Naive thymus-derived CD4-positive, alpha-beta T cell (primary cell): Measurements from ENCODE around the gene HIF3A. TPM values are rescaled to one million over a fixed set of nuclear protein-coding genes. Genes with fewer than 3 reads are reported as not detected.

Experiments used
- ATAC-seq: fragments of 150-1000 bp; cut with Tn5 transposase; 2 replicates; pipeline ENCODE4 v1.10.0; 2021; ENCODE audit warnings: mild to moderate bottlenecking, moderate library complexity
- CTCF ChIA-PET: fragments of 350-600 bp; sonication (Branson Sonifier 250); formaldehyde crosslinking; loops from one replicate; lab custom pipeline; 2021; ENCODE audit warnings: antibody characterized with exemption; lab: Charles Lee
- POLR2A ChIA-PET: fragments of 350-600 bp; sonication (Branson Sonifier 250); formaldehyde crosslinking; loops from one replicate; lab custom pipeline; 2021; ENCODE audit warnings: antibody characterized with exemption, inconsistent platforms; lab: Charles Lee
- DNase-seq, 9 donors: peaks; one replicate each; pipeline versions ENCODE4 v3.0.0 to v3.0.0-alpha.2; 2020 to 2022; ENCODE audit warnings: mixed read lengths in 1 of 9
- H3K27ac ChIP-seq: one replicate; pipeline ENCODE4 v1.7.0; 2013; ENCODE audit warnings: mild to moderate bottlenecking, low read depth, low read length, moderate library complexity
- H3K27me3 ChIP-seq, 2 donors: one replicate each; pipeline ENCODE4 v1.7.0; 2013; ENCODE audit warnings: low read length in 2 of 2, mild to moderate bottlenecking in 2 of 2, moderate library complexity in 2 of 2; ENCODE audit not compliant: control insufficient read depth in 2 of 2, insufficient read depth in 2 of 2
- H3K36me3 ChIP-seq, 3 experiments: 1 replicate in 2 of 3; 2 replicates in 1 of 3; pipeline ENCODE4 v1.7.0; 2013; ENCODE audit warnings: low read length in 3 of 3, mild to moderate bottlenecking in 3 of 3, moderate library complexity in 1 of 3; ENCODE audit not compliant: insufficient read depth in 3 of 3, control insufficient read depth in 2 of 3
- H3K4me1 ChIP-seq, 2 donors: one replicate each; pipeline ENCODE4 v1.7.0; 2013; ENCODE audit warnings: low read length in 2 of 2, mild to moderate bottlenecking in 2 of 2, moderate library complexity in 1 of 2; ENCODE audit not compliant: control insufficient read depth in 2 of 2, insufficient read depth in 2 of 2
- H3K4me3 ChIP-seq: 2 replicates; pipeline ENCODE4 v1.7.0; 2013; ENCODE audit warnings: mild to moderate bottlenecking, low read length
- H3K9me3 ChIP-seq, 3 experiments: 1 replicate in 2 of 3; 2 replicates in 1 of 3; pipeline ENCODE4 v1.7.0; 2013; ENCODE audit warnings: low read length in 3 of 3; ENCODE audit not compliant: control insufficient read depth in 2 of 3
- H3K27ac Mint-ChIP-seq, 9 donors: one replicate each; pipeline ENCODE4 v1.8.0; 2020 to 2022; ENCODE audit warnings: mixed read lengths in 9 of 9, mild to moderate bottlenecking in 8 of 9, moderate library complexity in 5 of 9, inconsistent platforms in 2 of 9
- H3K27me3 Mint-ChIP-seq, 5 donors: one replicate each; pipeline ENCODE4 v1.8.0; 2021 to 2022; ENCODE audit warnings: mixed read lengths in 5 of 5, mild to moderate bottlenecking in 1 of 5
- H3K36me3 Mint-ChIP-seq, 5 donors: one replicate each; pipeline ENCODE4 v1.8.0; 2020 to 2022; ENCODE audit warnings: mixed read lengths in 5 of 5, mild to moderate bottlenecking in 3 of 5, inconsistent platforms in 1 of 5
- H3K4me1 Mint-ChIP-seq, 7 donors: one replicate each; pipeline ENCODE4 v1.8.0; 2020 to 2022; ENCODE audit warnings: mixed read lengths in 7 of 7, mild to moderate bottlenecking in 3 of 7, inconsistent platforms in 1 of 7
- H3K4me3 Mint-ChIP-seq, 10 donors: one replicate each; pipeline ENCODE4 v1.8.0; 2020 to 2022; ENCODE audit warnings: mild to moderate bottlenecking in 10 of 10, mixed read lengths in 10 of 10, moderate library complexity in 6 of 10, inconsistent platforms in 2 of 10
- H3K9me3 Mint-ChIP-seq, 11 donors: one replicate each; pipeline ENCODE4 v1.8.0; 2020 to 2022; ENCODE audit warnings: mixed read lengths in 11 of 11, mild to moderate bottlenecking in 4 of 11, inconsistent platforms in 1 of 11, moderate library complexity in 1 of 11
- intact Hi-C, 2 donors: fragments of 100-400 bp; cut with micrococcal nuclease; formaldehyde crosslinking; loops; one replicate each; pipeline ENCODE4 v1.15.1; 2023
- polyA plus RNA-seq, 2 donors: library from polyadenylated mRNA; unstranded; fragments of 300-500 nt; fragmentation: Illumina TruSeq; gene quantifications; one replicate each; pipeline ENCODE4 v1.2.3, GENCODE V29; 2021
- total RNA-seq, 6 experiments: library from RNA in 5 of 6; stranded (reverse) in 5 of 6; gene quantifications; 1 replicate in 5 of 6; 2 replicates in 1 of 6; pipeline ENCODE4 v1.2.3 and lab custom pipeline; 2021 to 2026

HIF3A gene
- total and polyA plus RNA-seq, 7 experiments from 2014 or later, result not detected

GRCh38 chr19:46298479-46299003, 1.7 kb downstream of the HIF3A start:
- CTCF ChIA-PET, result no interaction called here
- no peaks in the 10 kb centered on the region for H3K27me3 ChIP-seq
- Mint-ChIP-seq H3K4me3 (no peak overlapping the region), H3K36me3 (peaks cover 0 to 5% (median 0%) of the 10 kb centered on the region in 5 donors), H3K4me1 (peaks cover 0 to 9% (median 0%) of the 10 kb centered on the region in 7 donors), H3K27me3 (peaks cover 22 to 39% (median 32%) of the 10 kb centered on the region in 5 donors), H3K9me3 (peaks cover 0 to 7% (median 0%) of the 10 kb centered on the region in 11 donors), H3K27ac (no peak overlapping the region)
- DNase-seq (no peak), ATAC-seq (no peak)
- no peak overlapping the region for H3K27ac ChIP-seq
- H3K4me1 ChIP-seq, result peaks cover 0 to 3% of the 10 kb centered on the region in 2 donors
- H3K9me3 ChIP-seq, result no peaks in the 10 kb centered on the region
- POLR2A ChIA-PET, result no interaction called here
- H3K36me3 ChIP-seq, result no peaks in the 10 kb centered on the region
- intact Hi-C loops, result no loop called here
- H3K4me3 ChIP-seq, result no peak overlapping the region

GRCh38 chr19:46299004-46299509, 2.2 kb downstream of the HIF3A start:
- Mint-ChIP-seq H3K36me3 (peaks cover 0 to 5% (median 0%) of the 10 kb centered on the region in 5 donors), H3K27ac (no peak overlapping the region), H3K4me3 (no peak overlapping the region), H3K4me1 (peaks cover 0 to 9% (median 0%) of the 10 kb centered on the region in 7 donors), H3K27me3 (peaks cover 21 to 38% (median 32%) of the 10 kb centered on the region in 5 donors), H3K9me3 (peaks cover 0 to 7% (median 0%) of the 10 kb centered on the region in 11 donors)
- POLR2A ChIA-PET, result no interaction called here
- intact Hi-C loops, result no loop called here
- ATAC-seq, result no peak
- CTCF ChIA-PET, result interaction anchor here (0.6 kb wide), 1 partner anchor 97 kb away, joined by 3 read pairs; no protein-coding TSS in a partner anchor
- H3K4me1 ChIP-seq, result peaks cover 0 to 3% of the 10 kb centered on the region in 2 donors
- H3K27me3 ChIP-seq, result no peaks in the 10 kb centered on the region
- H3K9me3 ChIP-seq, result no peaks in the 10 kb centered on the region
- no peak overlapping the region for H3K27ac ChIP-seq
- H3K4me3 ChIP-seq, result no peak overlapping the region
- no peak for DNase-seq
- no peaks in the 10 kb centered on the region for H3K36me3 ChIP-seq

GRCh38 chr19:46299695-46300094, 2.9 kb downstream of the HIF3A start:
- ATAC-seq (no peak), DNase-seq (no peak)
- ChIA-PET POLR2A (no interaction called here), CTCF (interaction anchor here (0.6 kb wide), 1 partner anchor 96 kb away, joined by 3 read pairs; no protein-coding TSS in a partner anchor)
- Mint-ChIP-seq H3K27ac (no peak overlapping the region), H3K27me3 (peaks cover 15 to 31% (median 25%) of the 10 kb centered on the region in 5 donors), H3K4me3 (no peak overlapping the region), H3K4me1 (peaks cover 0 to 9% (median 0%) of the 10 kb centered on the region in 7 donors), H3K9me3 (peaks cover 0 to 6% (median 0%) of the 10 kb centered on the region in 11 donors), H3K36me3 (peaks cover 0 to 5% (median 0%) of the 10 kb centered on the region in 5 donors)
- intact Hi-C loops, result no loop called here
- Histone ChIP-seq H3K4me1 (peaks cover 0 to 3% of the 10 kb centered on the region in 2 donors), H3K27ac (no peak overlapping the region), H3K9me3 (no peaks in the 10 kb centered on the region), H3K4me3 (no peak overlapping the region), H3K27me3 (no peaks in the 10 kb centered on the region), H3K36me3 (no peaks in the 10 kb centered on the region)

DNA sequence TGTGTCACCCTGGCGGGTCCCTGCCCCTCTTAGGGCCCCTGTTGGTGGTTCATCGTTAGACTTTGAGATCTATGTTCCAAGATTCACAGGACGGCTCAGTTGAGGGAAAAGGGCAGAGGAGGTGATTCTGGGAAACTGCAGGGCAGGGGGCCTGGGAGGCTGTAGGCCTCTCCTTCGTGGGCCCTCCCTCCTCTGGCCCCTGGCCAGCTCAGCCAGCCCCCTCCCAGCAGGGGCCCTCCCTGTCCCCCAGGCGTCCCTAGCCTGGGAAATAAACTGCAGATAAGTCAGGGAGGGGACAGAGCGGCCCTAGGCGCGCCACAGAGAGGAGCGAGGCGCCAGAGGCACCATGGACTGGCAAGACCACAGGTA, 6.5 kb downstream of the HIF3A start:
- ChIA-PET POLR2A (no interaction called here), CTCF (no interaction called here)
- Mint-ChIP-seq H3K9me3 (peaks cover 3 to 22% (median 16%) of the 10 kb centered on the region in 11 donors), H3K36me3 (peaks cover 0 to 5% (median 4%) of the 10 kb centered on the region in 5 donors), H3K4me1 (peaks cover 0 to 4% (median 0%) of the 10 kb centered on the region in 7 donors), H3K27ac (no peak overlapping the region), H3K27me3 (peaks cover 0 to 9% (median 0%) of the 10 kb centered on the region in 5 donors), H3K4me3 (no peak overlapping the region)
- DNase-seq (no peak), ATAC-seq (no peak)
- H3K4me3 ChIP-seq, result no peak overlapping the region
- intact Hi-C loops, result no loop called here
- H3K9me3 ChIP-seq, result no peaks in the 10 kb centered on the region
- no peaks in the 10 kb centered on the region for H3K4me1 ChIP-seq
- no peak overlapping the region for H3K27ac ChIP-seq
- H3K36me3 ChIP-seq, result no peaks in the 10 kb centered on the region
- no peaks in the 10 kb centered on the region for H3K27me3 ChIP-seq

DNA sequence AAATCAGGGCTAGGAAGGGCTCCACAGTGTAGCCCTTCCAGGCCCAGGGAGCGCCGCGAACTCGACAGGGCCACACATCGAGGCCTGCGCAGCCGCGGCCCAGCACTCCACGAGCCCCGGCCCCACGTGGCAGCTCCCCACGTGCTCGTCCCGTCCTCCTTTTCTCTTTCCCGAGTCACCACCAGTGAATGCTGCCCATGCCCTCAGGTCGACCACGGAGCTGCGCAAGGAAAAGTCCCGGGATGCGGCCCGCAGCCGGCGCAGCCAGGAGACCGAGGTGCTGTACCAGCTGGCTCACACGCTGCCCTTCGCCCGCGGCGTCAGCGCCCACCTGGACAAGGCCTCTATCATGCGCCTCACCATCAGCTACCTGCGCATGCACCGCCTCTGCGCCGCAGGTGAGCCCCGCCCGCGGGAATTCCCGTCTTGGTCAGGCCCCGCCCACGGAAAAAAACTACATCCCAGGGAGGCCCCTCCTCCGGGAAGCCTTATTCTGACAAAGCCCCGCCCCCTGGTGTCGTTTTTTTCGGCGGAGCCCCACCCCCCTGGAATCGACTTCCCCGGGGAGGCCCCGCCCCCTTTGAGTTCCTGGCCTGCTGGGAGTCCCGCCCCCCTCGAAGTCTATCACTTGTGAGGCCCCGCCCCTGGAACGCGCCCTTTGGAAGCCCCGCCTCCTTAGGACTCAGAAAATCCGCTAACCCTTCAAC, 7.0 kb downstream of the HIF3A start:
- Histone ChIP-seq H3K27ac (no peak overlapping the region), H3K9me3 (no peaks in the 10 kb centered on the region), H3K36me3 (no peaks in the 10 kb centered on the region), H3K27me3 (no peaks in the 10 kb centered on the region), H3K4me1 (no peaks in the 10 kb centered on the region), H3K4me3 (no peak overlapping the region)
- Mint-ChIP-seq H3K27ac (no peak overlapping the region), H3K27me3 (peaks cover 0 to 6% (median 0%) of the 10 kb centered on the region in 5 donors), H3K36me3 (peaks cover 0 to 5% (median 4%) of the 10 kb centered on the region in 5 donors), H3K9me3 (peaks cover 3 to 22% (median 16%) of the 10 kb centered on the region in 11 donors), H3K4me3 (no peak overlapping the region), H3K4me1 (peaks cover 0 to 4% (median 0%) of the 10 kb centered on the region in 7 donors)
- ChIA-PET CTCF (no interaction called here), POLR2A (no interaction called here)
- intact Hi-C loops, result no loop called here
- DNase-seq, result no peak
- no peak for ATAC-seq

DNA sequence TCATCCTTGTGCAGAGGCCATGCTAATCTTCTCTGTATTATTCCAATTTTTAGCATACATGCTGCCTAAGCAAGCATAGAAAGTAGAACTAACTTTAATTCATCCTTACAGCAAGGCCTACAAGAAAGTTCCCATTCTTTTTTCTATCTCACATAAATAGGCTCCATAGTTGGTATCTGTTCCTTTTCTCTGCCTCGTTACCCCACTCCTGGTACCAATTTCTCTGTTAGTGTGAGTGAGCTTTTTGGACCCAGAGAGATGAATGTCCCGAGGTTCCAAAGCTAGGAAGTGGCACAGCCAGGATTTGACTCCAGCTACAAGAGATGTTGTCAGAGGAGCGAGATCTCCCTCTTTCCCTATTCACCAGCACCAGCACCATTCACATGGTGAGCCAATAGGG, 9.7 kb downstream of the HIF3A start:
- CTCF ChIA-PET, result no interaction called here
- Histone ChIP-seq H3K9me3 (no peaks in the 10 kb centered on the region), H3K27me3 (no peaks in the 10 kb centered on the region), H3K4me3 (no peak overlapping the region), H3K4me1 (no peaks in the 10 kb centered on the region), H3K27ac (no peak overlapping the region), H3K36me3 (no peaks in the 10 kb centered on the region)
- H3K4me3 Mint-ChIP-seq, result no peak overlapping the region
- DNase-seq (no peak), ATAC-seq (no peak)
- POLR2A ChIA-PET, result no interaction called here
- peaks cover 3 to 22% (median 16%) of the 10 kb centered on the region in 11 donors for H3K9me3 Mint-ChIP-seq
- intact Hi-C loops, result no loop called here
- no peak overlapping the region for H3K27ac Mint-ChIP-seq
- no peaks in the 10 kb centered on the region for H3K27me3 Mint-ChIP-seq
- H3K4me1 Mint-ChIP-seq, result peaks cover 0 to 4% (median 0%) of the 10 kb centered on the region in 7 donors
- H3K36me3 Mint-ChIP-seq, result peaks cover 0 to 5% (median 4%) of the 10 kb centered on the region in 5 donors
